ENCODE data around the gene GNG7.
"Not testable (repeated sequence)": the region's sequence is repeated elsewhere in the genome, so short reads cannot be mapped to it uniquely, and the experiment has no call there.

The GNG7 gene

GRCh38 chr19:2713170-2713569 is 10.7 kb upstream of the GNG7 start:
- not testable (repeated sequence) for DNase-seq (ENCODE audit: low spot score)

- no peak for DNase-seq (ENCODE audit: low spot score)
Measured at GRCh38 chr19:2711875-2712205, 9.3 kb upstream of the GNG7 start.

GRCh38 chr19:2711172-2711874 is 8.8 kb upstream of the GNG7 start:
- no peak for DNase-seq (ENCODE audit: low spot score)

GRCh38 chr19:2706251-2706650 is 3.8 kb upstream of the GNG7 start:
- no peak for DNase-seq (ENCODE audit: low spot score)

GRCh38 chr19:2703691-2704216 is 1.3 kb upstream of the GNG7 start:
- DNase-seq (ENCODE audit: low spot score), result no peak

GRCh38 chr19:2703077-2703437 is 563 bp upstream of the GNG7 start:
- no peak for DNase-seq (ENCODE audit: low spot score)

- no peak for DNase-seq (ENCODE audit: low spot score)
Measured at GRCh38 chr19:2701361-2702169, 929 bp downstream of the GNG7 start.

GRCh38 chr19:2700660-2701360 is 1.7 kb downstream of the GNG7 start:
- no peak for DNase-seq (ENCODE audit: low spot score)

GRCh38 chr19:2699413-2700140 is 2.9 kb downstream of the GNG7 start:
- DNase-seq (ENCODE audit: low spot score), result no peak

- DNase-seq (ENCODE audit: low spot score), result no peak
Measured at GRCh38 chr19:2694196-2694595, 8.3 kb downstream of the GNG7 start.

- no peak for DNase-seq (ENCODE audit: low spot score)
Measured at GRCh38 chr19:2693492-2694160, 8.9 kb downstream of the GNG7 start.

GRCh38 chr19:2691951-2692350 is 10.5 kb downstream of the GNG7 start:
- no peak for DNase-seq (ENCODE audit: low spot score)

- DNase-seq (ENCODE audit: low spot score), result no peak
Measured at GRCh38 chr19:2690856-2691255, 11.6 kb downstream of the GNG7 start.

GRCh38 chr19:2686360-2686759 is 16.1 kb downstream of the GNG7 start:
- DNase-seq (ENCODE audit: low spot score), result no peak

- no peak for DNase-seq (ENCODE audit: low spot score)
Measured at GRCh38 chr19:2685204-2685704, 17.2 kb downstream of the GNG7 start.

GRCh38 chr19:2683430-2684003 is 19.0 kb downstream of the GNG7 start:
- no peak for DNase-seq (ENCODE audit: low spot score)

- DNase-seq (ENCODE audit: low spot score), result no peak
Measured at GRCh38 chr19:2680808-2681207, 21.7 kb downstream of the GNG7 start.

- no peak for DNase-seq (ENCODE audit: low spot score)
Measured at GRCh38 chr19:2679439-2679838, 23.1 kb downstream of the GNG7 start.

GRCh38 chr19:2678948-2679347 is 23.5 kb downstream of the GNG7 start:
- DNase-seq (ENCODE audit: low spot score), result not testable (repeated sequence)

GRCh38 chr19:2678044-2678671 is 24.3 kb downstream of the GNG7 start:
- no peak for DNase-seq (ENCODE audit: low spot score)

GRCh38 chr19:2676823-2677222 is 25.7 kb downstream of the GNG7 start:
- DNase-seq (ENCODE audit: low spot score), result no peak
